H9 (cell line): Measurements from ENCODE around the gene DBET. TPM values are rescaled to one million over a fixed set of nuclear protein-coding genes. Genes with fewer than 3 reads are reported as not detected.
"Not testable (repeated sequence)": the region's sequence is repeated elsewhere in the genome, so short reads cannot be mapped to it uniquely, and the experiment has no call there.

ENCODE experiments used
- DNase-seq: peaks from one replicate; pipeline ENCODE4 v3.0.0-alpha.2; 2017
- H2AFZ ChIP-seq: one replicate; pipeline ENCODE4 v1.6.1; 2013; ENCODE audit warnings: mild to moderate bottlenecking, low read length, control low read depth, moderate library complexity
- H2AK5ac ChIP-seq: 2 replicates; pipeline ENCODE4 v1.6.1; 2013; ENCODE audit warnings: low read length, control low read depth, mixed read lengths; ENCODE audit not compliant: insufficient read length
- H2BK120ac ChIP-seq: one replicate; pipeline ENCODE4 v1.6.1; 2013; ENCODE audit warnings: low read depth, mild to moderate bottlenecking, low read length, control low read depth, inconsistent platforms; ENCODE audit not compliant: poor library complexity, severe bottlenecking
- H2BK12ac ChIP-seq: 2 replicates; pipeline ENCODE4 v1.6.1; 2013; ENCODE audit warnings: low read length, control low read depth, mixed read lengths, low read depth; ENCODE audit not compliant: insufficient read length
- H2BK15ac ChIP-seq: 2 replicates; pipeline ENCODE4 v1.6.1; 2013; ENCODE audit warnings: low read depth, low read length, control low read depth
- H2BK20ac ChIP-seq: one replicate; pipeline ENCODE4 v1.6.1; 2013; ENCODE audit warnings: low read depth, mild to moderate bottlenecking, low read length, control low read depth, inconsistent platforms; ENCODE audit not compliant: poor library complexity, severe bottlenecking
- H2BK5ac ChIP-seq: 2 replicates; pipeline ENCODE4 v1.6.1; 2013; ENCODE audit warnings: low read length, control low read depth, mixed read lengths; ENCODE audit not compliant: insufficient read length
- H3K14ac ChIP-seq: 2 replicates; pipeline ENCODE4 v1.6.1; 2013; ENCODE audit warnings: low read length, control low read depth; ENCODE audit not compliant: insufficient read depth
- H3K18ac ChIP-seq: 2 replicates; pipeline ENCODE4 v1.6.1; 2013; ENCODE audit warnings: low read depth, mild to moderate bottlenecking, mixed read lengths, low read length, control low read depth; ENCODE audit not compliant: insufficient read length
- H3K23ac ChIP-seq: 2 replicates; pipeline ENCODE4 v1.6.1; 2013; ENCODE audit warnings: low read length, control low read depth, mixed read lengths, low read depth; ENCODE audit not compliant: insufficient read length
- H3K23me2 ChIP-seq: 2 replicates; pipeline ENCODE4 v1.6.1; 2013; ENCODE audit warnings: low read depth, mild to moderate bottlenecking, mixed read lengths, low read length, control low read depth; ENCODE audit not compliant: insufficient read length, poor library complexity, severe bottlenecking
- H3K27ac ChIP-seq: 2 replicates; pipeline ENCODE4 v1.5.1; 2013; ENCODE audit warnings: low read length, control low read depth, mixed read lengths, low read depth; ENCODE audit not compliant: insufficient read length
- H3K27me3 ChIP-seq: 2 replicates; pipeline ENCODE4 v1.6.1; 2013; ENCODE audit warnings: low read length, control low read depth, inconsistent platforms; ENCODE audit not compliant: insufficient read depth
- H3K4ac ChIP-seq: 2 replicates; pipeline ENCODE4 v1.6.1; 2013; ENCODE audit warnings: low read depth, mild to moderate bottlenecking, control low read depth, inconsistent platforms, low read length, moderate library complexity
- H3K4me1 ChIP-seq: 2 replicates; pipeline ENCODE4 v1.6.1; 2013; ENCODE audit warnings: low read length, control low read depth, inconsistent platforms; ENCODE audit not compliant: insufficient read depth
- H3K4me2 ChIP-seq: 2 replicates; pipeline ENCODE4 v1.6.1; 2013; ENCODE audit warnings: low read length, control low read depth, mixed read lengths; ENCODE audit not compliant: insufficient read length, insufficient read depth
- H3K56ac ChIP-seq: 2 replicates; pipeline ENCODE4 v1.6.1; 2013; ENCODE audit warnings: low read depth, mild to moderate bottlenecking, mixed read lengths, low read length, control low read depth; ENCODE audit not compliant: insufficient read length
- H3K79me1 ChIP-seq: 2 replicates; pipeline ENCODE4 v1.6.1; 2013; ENCODE audit warnings: low read depth, mild to moderate bottlenecking, moderate library complexity, low read length, control low read depth, inconsistent platforms; ENCODE audit not compliant: insufficient read depth, poor library complexity, severe bottlenecking
- H3K79me2 ChIP-seq: 2 replicates; pipeline ENCODE4 v1.6.1; 2013; ENCODE audit warnings: low read length, control low read depth, inconsistent platforms; ENCODE audit not compliant: insufficient read depth
- H3K9ac ChIP-seq: 2 replicates; pipeline ENCODE4 v1.6.1; 2013; ENCODE audit warnings: low read length, control low read depth, mixed read lengths; ENCODE audit not compliant: insufficient read length; ENCODE audit errors: extremely low read depth
- H3K9me3 ChIP-seq: one replicate; pipeline ENCODE4 v1.6.1; 2013; ENCODE audit warnings: low read depth, low read length, inconsistent platforms; ENCODE audit not compliant: control insufficient read depth
- H3T11ph ChIP-seq: one replicate; pipeline ENCODE4 v1.6.1; 2013; ENCODE audit warnings: mild to moderate bottlenecking, low read length, control low read depth, inconsistent platforms
- H4K20me1 ChIP-seq: one replicate; pipeline ENCODE4 v1.6.1; 2013; ENCODE audit not compliant: control insufficient read depth, insufficient read length, insufficient read depth
- H4K5ac ChIP-seq: 2 replicates; pipeline ENCODE4 v1.6.1; 2013; ENCODE audit warnings: low read depth, mild to moderate bottlenecking, mixed read lengths, low read length, control low read depth; ENCODE audit not compliant: insufficient read length
- H4K8ac ChIP-seq: replicated peaks from 2 replicates; pipeline ENCODE4 v1.6.1; 2013; ENCODE audit warnings: low read length, control low read depth, mixed read lengths, low read depth; ENCODE audit not compliant: insufficient read length
- H4K91ac ChIP-seq: 2 replicates; pipeline ENCODE4 v1.6.1; 2013; ENCODE audit warnings: low read depth, mild to moderate bottlenecking, moderate library complexity, mixed read lengths, low read length, control low read depth; ENCODE audit not compliant: insufficient read length
- H3K27ac Mint-ChIP-seq, 3 experiments: 2 replicates in 2 of 3; 3 replicates in 1 of 3; pipeline ENCODE4 v1.8.0; 2020 to 2021; ENCODE audit warnings: mixed read lengths in 3 of 3, mild to moderate bottlenecking in 1 of 3, moderate library complexity in 1 of 3
- H3K27me3 Mint-ChIP-seq: 2 replicates; pipeline ENCODE4 v1.8.0; 2021; ENCODE audit warnings: low read depth, mild to moderate bottlenecking, moderate library complexity, mixed read lengths
- H3K36me3 Mint-ChIP-seq, 3 experiments: 2 replicates in 2 of 3; 3 replicates in 1 of 3; pipeline ENCODE4 v1.8.0; 2020 to 2021; ENCODE audit warnings: low read depth in 3 of 3, mixed read lengths in 3 of 3; ENCODE audit not compliant: insufficient read depth in 1 of 3
- H3K4me1 Mint-ChIP-seq, 2 experiments: 2 replicates each; pipeline ENCODE4 v1.8.0; 2020; ENCODE audit warnings: mixed read lengths in 2 of 2
- H3K4me3 Mint-ChIP-seq, 2 experiments: 2 replicates in 1 of 2; 3 replicates in 1 of 2; pipeline ENCODE4 v1.8.0; 2020 to 2021; ENCODE audit warnings: mild to moderate bottlenecking in 2 of 2, mixed read lengths in 2 of 2, moderate library complexity in 1 of 2
- H3K9me3 Mint-ChIP-seq, 2 experiments: 2 replicates in 1 of 2; 3 replicates in 1 of 2; pipeline ENCODE4 v1.8.0; 2020; ENCODE audit warnings: mild to moderate bottlenecking in 2 of 2, mixed read lengths in 2 of 2, moderate library complexity in 1 of 2
- WGBS: extraction: QIAGEN DNeasy Blood & Tissue Kit; methylation state at CpG from one replicate; pipeline ENCODE4 v1.1.7; 2013; ENCODE audit warnings: missing lambda C conversion rate, low lambda C conversion rate, mixed read lengths; ENCODE audit not compliant: insufficient read length; ENCODE audit errors: extremely low coverage; 5-methylcytosine and 5-hydroxymethylcytosine counted together
- total RNA-seq: library from RNA; stranded (reverse); gene quantifications from 2 replicates; pipeline ENCODE4 v1.2.1, GENCODE V29; 2021

DBET gene
- total RNA-seq, 1 experiment from 2014 or later, result not detected

DNA sequence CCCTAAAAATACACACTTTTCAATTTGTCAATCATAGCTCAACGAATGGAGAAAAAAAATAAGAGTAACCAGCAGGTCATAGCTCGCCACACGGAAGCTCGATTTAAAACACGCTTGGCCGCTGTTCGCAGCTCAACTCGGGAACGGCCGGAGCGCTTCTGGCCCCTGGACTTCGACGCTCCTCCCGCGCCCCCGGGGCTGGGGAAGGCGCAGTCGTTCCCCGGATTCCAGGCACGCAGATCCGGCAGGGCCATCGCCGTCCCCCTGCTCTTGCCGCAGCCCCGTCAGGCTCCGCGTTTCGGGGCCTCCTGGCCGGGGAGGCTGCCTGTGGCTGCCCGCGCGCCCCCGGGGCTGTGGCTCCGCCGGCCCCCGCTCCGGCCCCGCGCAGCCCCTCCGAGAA, 23.4 kb upstream of the DBET start:
- WGBS, result no CpG with 5 or more reads among the region's 40 CpGs
- H4K8ac ChIP-seq, H3K4me3 Mint-ChIP-seq, H4K5ac ChIP-seq, H2BK120ac ChIP-seq, H3K9me3 ChIP-seq, H3K4me2 ChIP-seq, H3K23ac ChIP-seq, H3K18ac ChIP-seq, H4K91ac ChIP-seq, H2BK12ac ChIP-seq, H2BK5ac ChIP-seq, H3K4ac ChIP-seq, H3K79me2 ChIP-seq, H3K4me1 Mint-ChIP-seq, H3K36me3 Mint-ChIP-seq, H3K79me1 ChIP-seq, H3K9ac ChIP-seq, H2AK5ac ChIP-seq, H3K27ac Mint-ChIP-seq, H3K27me3 Mint-ChIP-seq, H2BK20ac ChIP-seq, H4K20me1 ChIP-seq, H3K4me1 ChIP-seq, H3K14ac ChIP-seq, H2AFZ ChIP-seq, H3K27ac ChIP-seq, H3T11ph ChIP-seq, DNase-seq, H3K27me3 ChIP-seq, H2BK15ac ChIP-seq, H3K56ac ChIP-seq, H3K23me2 ChIP-seq: not testable (repeated sequence)
- H3K9me3 Mint-ChIP-seq, result peaks cover 15 to 26% of the 10 kb centered on the region in 2 experiments

DNA sequence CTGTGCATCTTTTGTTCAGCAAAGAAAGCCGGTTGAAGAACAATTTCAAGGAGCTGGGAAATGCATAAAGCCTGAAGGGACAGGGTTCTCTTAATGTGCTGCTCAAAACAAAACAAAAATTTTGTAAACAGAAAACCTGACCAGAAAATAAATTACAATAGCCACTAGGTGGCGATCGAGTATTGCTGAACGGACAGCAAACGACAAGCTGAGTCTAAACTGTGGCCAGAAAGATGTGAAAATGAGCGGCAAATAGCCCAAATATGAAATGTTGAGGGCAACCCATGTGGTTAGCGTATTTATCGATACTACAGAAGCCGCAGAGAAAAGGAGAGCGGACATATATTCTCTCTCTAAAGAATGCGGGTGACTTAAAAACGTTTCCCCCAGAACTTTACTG, 16.7 kb upstream of the DBET start:
- DNase-seq, H3K9me3 Mint-ChIP-seq, H3K27ac Mint-ChIP-seq, H3K27me3 ChIP-seq, H4K91ac ChIP-seq, H2BK20ac ChIP-seq, H2BK15ac ChIP-seq, H3K4me1 Mint-ChIP-seq, H3K18ac ChIP-seq, H3K23ac ChIP-seq, H3K4me2 ChIP-seq, H4K8ac ChIP-seq, H4K20me1 ChIP-seq, H4K5ac ChIP-seq, H3K27ac ChIP-seq, H2BK5ac ChIP-seq, H3K4me3 Mint-ChIP-seq, H3K4me1 ChIP-seq, H2AFZ ChIP-seq, H2BK120ac ChIP-seq, H2AK5ac ChIP-seq, H3K9ac ChIP-seq, H3K27me3 Mint-ChIP-seq, H3T11ph ChIP-seq, H3K36me3 Mint-ChIP-seq, H3K9me3 ChIP-seq, H3K14ac ChIP-seq, H3K56ac ChIP-seq, H3K79me2 ChIP-seq, H2BK12ac ChIP-seq, H3K4ac ChIP-seq, H3K79me1 ChIP-seq, H3K23me2 ChIP-seq: not testable (repeated sequence)
- WGBS, result no CpG with 5 or more reads among the region's 12 CpGs
